B cell (primary cell): Measurements from ENCODE around the gene PHF8. TPM values are rescaled to one million over a fixed set of nuclear protein-coding genes. Genes with fewer than 3 reads are reported as not detected.

Experiments
- ATAC-seq: fragments of 200-7000 bp; cut with Tn5 transposase; one replicate; pipeline ENCODE4 v1.10.0; 2021; ENCODE audit warnings: low read depth, mild to moderate bottlenecking, moderate number of reproducible peaks, moderate library complexity
- CTCF ChIA-PET: fragments of 350-600 bp; sonication (Branson Sonifier 250); formaldehyde crosslinking; loops from one replicate; lab custom pipeline; 2021; ENCODE audit warnings: antibody characterized with exemption, inconsistent platforms; lab: Charles Lee
- POLR2A ChIA-PET: fragments of 350-600 bp; sonication (Branson Sonifier 250); formaldehyde crosslinking; loops from one replicate; lab custom pipeline; 2021; ENCODE audit warnings: antibody characterized with exemption; lab: Charles Lee
- DNase-seq: peaks from one replicate; pipeline ENCODE4 v3.0.0; 2013
- H2AFZ ChIP-seq: 2 replicates; pipeline ENCODE4 v1.6.1; 2012; ENCODE audit warnings: mild to moderate bottlenecking, low read depth, low read length; ENCODE audit not compliant: insufficient read depth, poor library complexity, severe bottlenecking
- H3K27ac ChIP-seq, 2 donors: 1 replicate in 1 of 2; 2 replicates in 1 of 2; pipeline ENCODE4 v1.5.1; 2012 to 2013; ENCODE audit warnings: low read length in 2 of 2, mild to moderate bottlenecking in 2 of 2, moderate library complexity in 1 of 2
- H3K27me3 ChIP-seq, 4 experiments: fragments of 200-600 bp in 1 of 4; sonication (generic) in 1 of 4; replicated peaks in 1 of 4; 1 replicate in 2 of 4; 2 replicates in 2 of 4; pipeline versions ENCODE4 v1.6.1 to v1.7.0; 2013 to 2016; ENCODE audit warnings: low read length in 3 of 4, mild to moderate bottlenecking in 2 of 4, mixed read lengths in 1 of 4, moderate library complexity in 1 of 4; ENCODE audit not compliant: insufficient read depth in 4 of 4, control insufficient read depth in 3 of 4; ENCODE audit errors: control extremely low read depth in 1 of 4
- H3K36me3 ChIP-seq, 2 experiments: replicated peaks in 1 of 2; 1 replicate in 1 of 2; 2 replicates in 1 of 2; pipeline versions ENCODE4 v1.6.1 to v1.7.1; 2013; ENCODE audit warnings: low read length in 1 of 2; ENCODE audit not compliant: insufficient read depth in 2 of 2, control insufficient read depth in 1 of 2; ENCODE audit errors: control extremely low read depth in 1 of 2, extremely low read depth in 1 of 2
- H3K4me1 ChIP-seq, 2 donors: fragments of 200-600 bp in 1 of 2; sonication (generic) in 1 of 2; 1 replicate in 1 of 2; 2 replicates in 1 of 2; pipeline versions ENCODE4 v1.5.1 to v1.6.1; 2013 to 2017; ENCODE audit warnings: low read length in 2 of 2; ENCODE audit not compliant: control insufficient read depth in 2 of 2, insufficient read depth in 2 of 2
- H3K4me2 ChIP-seq: replicated peaks from 2 replicates; pipeline ENCODE3; 2012; ENCODE audit warnings: mild to moderate bottlenecking, low read depth, low read length; ENCODE audit not compliant: poor library complexity, severe bottlenecking
- H3K4me3 ChIP-seq, 5 experiments: fragments of 200-600 bp in 1 of 5; sonication (generic) in 1 of 5; 1 replicate in 3 of 5; 2 replicates in 2 of 5; pipeline versions ENCODE4 v1.5.1 to v1.7.0; 2011 to 2016; ENCODE audit warnings: low read length in 4 of 5, mild to moderate bottlenecking in 4 of 5, low read depth in 2 of 5, control low read depth in 1 of 5, moderate library complexity in 1 of 5; ENCODE audit not compliant: insufficient read depth in 1 of 5; ENCODE audit errors: control extremely low read depth in 1 of 5, extremely low read depth in 1 of 5
- H3K79me2 ChIP-seq: fragments of 200-600 bp; sonication (generic); one replicate; pipeline ENCODE4 v1.6.0; 2016; ENCODE audit warnings: low read length; ENCODE audit not compliant: control insufficient read depth, insufficient read depth
- H3K9ac ChIP-seq: fragments of 200-600 bp; sonication (generic); 2 replicates; pipeline ENCODE4 v1.6.1; 2017; ENCODE audit warnings: mild to moderate bottlenecking, low read length, moderate library complexity
- H3K9me3 ChIP-seq, 3 donors: one replicate each; pipeline versions ENCODE4 v1.6.1 to v1.7.1; 2013; ENCODE audit warnings: low read length in 2 of 3; ENCODE audit not compliant: control insufficient read depth in 2 of 3, insufficient read depth in 1 of 3; ENCODE audit errors: control extremely low read depth in 1 of 3
- H4K20me1 ChIP-seq: 2 replicates; pipeline ENCODE4 v1.6.0; 2012; ENCODE audit warnings: mild to moderate bottlenecking, low read length; ENCODE audit not compliant: insufficient read depth, control insufficient read depth, poor library complexity, severe bottlenecking
- H3K27ac Mint-ChIP-seq: one replicate; pipeline ENCODE4 v1.8.0; 2021; ENCODE audit warnings: mixed read lengths
- H3K27me3 Mint-ChIP-seq: one replicate; pipeline ENCODE4 v1.8.0; 2021; ENCODE audit warnings: mixed read lengths
- H3K4me1 Mint-ChIP-seq: one replicate; pipeline ENCODE4 v1.8.0; 2021; ENCODE audit warnings: mixed read lengths
- H3K4me3 Mint-ChIP-seq: one replicate; pipeline ENCODE4 v1.8.0; 2021; ENCODE audit warnings: mixed read lengths
- H3K9me3 Mint-ChIP-seq: one replicate; pipeline ENCODE4 v1.8.0; 2022; ENCODE audit warnings: mixed read lengths; ENCODE audit not compliant: insufficient read depth
- EZH2 ChIP-seq: IDR thresholded peaks from 2 replicates; pipeline ENCODE4 v1.6.1; 2012; ENCODE audit warnings: borderline replicate concordance, low read depth, mild to moderate bottlenecking, moderate library complexity, low read length; ENCODE audit not compliant: insufficient read depth, poor library complexity, severe bottlenecking
- WGBS: methylation state at CpG from one replicate; pipeline ENCODE4 v1.1.5; 2013; ENCODE audit warnings: missing lambda C conversion rate; ENCODE audit not compliant: insufficient coverage; 5-methylcytosine and 5-hydroxymethylcytosine counted together
- intact Hi-C: fragments of 100-400 bp; cut with micrococcal nuclease; formaldehyde crosslinking; loops from one replicate; pipeline ENCODE4 v1.10.0; 2022
- polyA plus RNA-seq: library from polyadenylated mRNA; depleted of rRNA; stranded (reverse); fragments of >200 nt; gene quantifications from 2 replicates; pipeline ENCODE4 v1.2.3, GENCODE V29; 2012
- total RNA-seq, 2 donors: library from RNA; stranded (reverse); fragments of 120-200 nt in 1 of 2; gene quantifications; 1 replicate in 1 of 2; 2 replicates in 1 of 2; pipeline versions ENCODE4 v1.2.3 to v1.2.4, GENCODE V29; 2013 to 2022
- TF ChIP-seq, protein P1 (sequence below): fragments of 200-600 bp; IDR thresholded peaks from one replicate; pipeline ENCODE4 v1.8.0; 2022; ENCODE audit warnings: antibody characterized with exemption, mild to moderate bottlenecking

The PHF8 gene
- total and polyA plus RNA-seq, 2 donors (not counting 1 experiment from before 2014, with no cell fraction given): 21.4 to 73.2 TPM

DNA sequence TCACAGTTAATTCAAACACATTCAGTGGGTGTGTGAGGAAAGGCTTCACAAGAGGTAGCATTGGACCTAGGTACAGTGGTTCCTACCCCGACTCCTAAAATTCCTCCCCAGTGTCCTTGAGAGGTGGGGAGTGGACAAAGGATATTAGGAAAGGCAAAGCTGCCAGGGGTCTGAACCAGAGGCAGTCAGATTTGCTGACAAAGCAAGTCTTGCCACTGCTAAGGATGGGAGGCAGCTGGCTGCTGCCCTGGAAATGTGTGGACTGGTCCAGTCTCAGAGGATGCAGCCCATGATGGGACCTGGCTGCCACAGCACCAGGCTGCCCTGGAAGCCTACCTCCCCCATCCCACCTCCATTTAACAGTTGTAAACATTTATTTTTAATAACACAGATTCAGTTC, 4.1 kb upstream of the PHF8 start:
- ChIA-PET CTCF (no interaction called here), POLR2A (no interaction called here)
- H3K4me3 Mint-ChIP-seq: no peak overlapping the region
- peaks cover 10% of the 10 kb centered on the region for H3K4me1 Mint-ChIP-seq
- DNase-seq (no peak), ATAC-seq (no peak)
- no CpG with 5 or more reads among the region's 1 CpG for WGBS
- H3K4me1 ChIP-seq: peaks cover 7 to 8% of the 10 kb centered on the region in 2 donors
- no peak overlapping the region for H3K4me3 ChIP-seq
- H3K4me2 ChIP-seq: no peak overlapping the region
- H3K9me3 Mint-ChIP-seq: no peaks in the 10 kb centered on the region
- no peak overlapping the region for H3K9ac ChIP-seq
- no peak overlapping the region for H2AFZ ChIP-seq
- H4K20me1 ChIP-seq: no peaks in the 10 kb centered on the region
- H3K27ac ChIP-seq: no peak overlapping the region
- no peaks in the 10 kb centered on the region for H3K79me2 ChIP-seq
- H3K27me3 ChIP-seq: no peaks in the 10 kb centered on the region
- H3K36me3 ChIP-seq: no peaks in the 10 kb centered on the region
- intact Hi-C loops: loop anchor here (10.0 kb wide), 1 partner anchor 954 kb away; the partner anchor contains the start of gene KANTR
- H3K9me3 ChIP-seq: no peaks in the 10 kb centered on the region
- TF ChIP-seq, protein P1, sequence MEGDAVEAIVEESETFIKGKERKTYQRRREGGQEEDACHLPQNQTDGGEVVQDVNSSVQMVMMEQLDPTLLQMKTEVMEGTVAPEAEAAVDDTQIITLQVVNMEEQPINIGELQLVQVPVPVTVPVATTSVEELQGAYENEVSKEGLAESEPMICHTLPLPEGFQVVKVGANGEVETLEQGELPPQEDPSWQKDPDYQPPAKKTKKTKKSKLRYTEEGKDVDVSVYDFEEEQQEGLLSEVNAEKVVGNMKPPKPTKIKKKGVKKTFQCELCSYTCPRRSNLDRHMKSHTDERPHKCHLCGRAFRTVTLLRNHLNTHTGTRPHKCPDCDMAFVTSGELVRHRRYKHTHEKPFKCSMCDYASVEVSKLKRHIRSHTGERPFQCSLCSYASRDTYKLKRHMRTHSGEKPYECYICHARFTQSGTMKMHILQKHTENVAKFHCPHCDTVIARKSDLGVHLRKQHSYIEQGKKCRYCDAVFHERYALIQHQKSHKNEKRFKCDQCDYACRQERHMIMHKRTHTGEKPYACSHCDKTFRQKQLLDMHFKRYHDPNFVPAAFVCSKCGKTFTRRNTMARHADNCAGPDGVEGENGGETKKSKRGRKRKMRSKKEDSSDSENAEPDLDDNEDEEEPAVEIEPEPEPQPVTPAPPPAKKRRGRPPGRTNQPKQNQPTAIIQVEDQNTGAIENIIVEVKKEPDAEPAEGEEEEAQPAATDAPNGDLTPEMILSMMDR: no peak
- no peak for TF ChIP-seq EZH2
- no peaks in the 10 kb centered on the region for H3K27me3 Mint-ChIP-seq
- no peak overlapping the region for H3K27ac Mint-ChIP-seq

DNA sequence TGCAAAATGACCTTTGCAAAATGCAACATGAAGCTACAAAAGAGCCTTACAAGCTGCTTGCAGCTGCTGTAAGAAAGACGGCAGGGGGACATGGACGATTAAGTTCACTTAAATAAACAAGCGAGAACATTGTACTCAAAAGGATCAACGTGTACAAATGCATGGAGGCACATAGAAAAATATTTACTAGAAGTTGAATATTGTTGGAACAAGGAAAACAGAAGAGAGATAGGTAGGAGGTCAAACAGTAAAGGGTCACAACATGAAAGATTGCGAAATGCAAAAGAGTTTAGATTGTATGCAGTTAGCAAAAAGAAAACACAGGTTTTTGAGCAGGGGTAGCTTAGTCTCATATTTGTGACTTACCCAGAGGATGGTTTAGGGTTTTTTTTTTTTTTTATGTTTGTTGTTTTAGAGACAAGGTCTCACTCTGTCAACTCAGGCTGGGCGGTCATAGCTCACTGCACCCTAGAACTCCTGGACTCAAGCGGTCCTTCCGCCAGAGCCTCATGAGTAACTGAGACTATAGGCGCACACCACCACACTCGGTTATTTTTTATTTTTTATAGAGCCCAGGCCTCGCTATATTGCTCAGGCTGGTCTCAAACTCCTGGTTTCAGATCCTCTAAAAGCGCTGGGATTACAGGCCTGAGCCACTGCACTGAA, 1.4 kb upstream of the PHF8 start:
- no peaks in the 10 kb centered on the region for H3K27me3 ChIP-seq
- peak overlapping the region; percentile 95 for H3K27ac Mint-ChIP-seq
- WGBS: no CpG with 5 or more reads among the region's 12 CpGs
- H3K9me3 Mint-ChIP-seq: no peaks in the 10 kb centered on the region
- intact Hi-C loops: loop anchor here (2.0 to 10.0 kb wide), 3 partner anchors 395 to 1115 kb away; partner anchors contain the start of genes KANTR and TSR2
- TF ChIP-seq, protein P1: no peak
- no peak for TF ChIP-seq EZH2
- H2AFZ ChIP-seq: peak overlapping the region; percentile 83
- no peaks in the 10 kb centered on the region for H3K9me3 ChIP-seq
- H3K4me3 ChIP-seq: no peak overlapping the region
- H3K27me3 Mint-ChIP-seq: no peaks in the 10 kb centered on the region
- H3K4me1 Mint-ChIP-seq: peaks cover 17% of the 10 kb centered on the region
- no peaks in the 10 kb centered on the region for H4K20me1 ChIP-seq
- ChIA-PET POLR2A (interaction anchor here (2.3 kb wide), 1 partner anchor 594 kb away, joined by 8 read pairs; no protein-coding TSS in a partner anchor), CTCF (interaction anchor here (1.5 kb wide), 1 partner anchor 1012 kb away, joined by 3 read pairs; no protein-coding TSS in a partner anchor)
- no peak for ATAC-seq
- H3K27ac ChIP-seq: peak overlapping the region; percentile 84 to 87
- peak overlapping the region; percentile 64 for H3K9ac ChIP-seq
- peak overlapping the region; percentile 97 for H3K4me3 Mint-ChIP-seq
- H3K4me2 ChIP-seq: peak overlapping the region; percentile 70
- peaks cover 0 to 9% of the 10 kb centered on the region in 2 experiments for H3K36me3 ChIP-seq
- H3K4me1 ChIP-seq: peaks cover 9 to 13% of the 10 kb centered on the region in 2 donors
- no peak for DNase-seq
- no peaks in the 10 kb centered on the region for H3K79me2 ChIP-seq
